KBM-7 (cell line): ENCODE data around the gene C16orf54.
"Not testable (repeated sequence)": the region's sequence is repeated elsewhere in the genome, so short reads cannot be mapped to it uniquely, and the experiment has no call there.

ENCODE experiments used
- DNase-seq: peaks from one replicate; pipeline ENCODE4 v3.0.0-alpha.2; 2015
- in situ Hi-C: fragments of 300-500 bp; cut with MboI; formaldehyde crosslinking; loops from 2 replicates; pipeline ENCODE4 v1.14.3; 2020; ENCODE audit warnings: low sequenced_read_pairs, low pct_unique_long_range_greater_than_20kb, mixed read lengths

Gene C16orf54

GRCh38 chr16:29714972-29715371, 30.8 kb downstream of the C16orf54 start:
- DNase-seq, result no peak
- in situ Hi-C loops, result no loop called here

- in situ Hi-C loops, result no loop called here
- no peak for DNase-seq
Observed at GRCh38 chr16:29714396-29714795, 31.4 kb downstream of the C16orf54 start.

- no peak for DNase-seq
- in situ Hi-C loops, result no loop called here
Observed at GRCh38 chr16:29712809-29713208, 33.0 kb downstream of the C16orf54 start.

- peak; percentile 75 for DNase-seq
- in situ Hi-C loops, result no loop called here
Observed at GRCh38 chr16:29710227-29711219, 35.3 kb downstream of the C16orf54 start.

- in situ Hi-C loops, DNase-seq: not testable (repeated sequence)
Observed at GRCh38 chr16:29709657-29710056, 36.1 kb downstream of the C16orf54 start.

- DNase-seq, result no peak
- in situ Hi-C loops, result no loop called here
Observed at GRCh38 chr16:29708917-29709600, 36.7 kb downstream of the C16orf54 start.

GRCh38 chr16:29707160-29707559, 38.6 kb downstream of the C16orf54 start:
- in situ Hi-C loops, DNase-seq: not testable (repeated sequence)

- DNase-seq, result no peak
- in situ Hi-C loops, result no loop called here
Observed at GRCh38 chr16:29705030-29705429, 40.8 kb downstream of the C16orf54 start.

GRCh38 chr16:29702269-29702668, 43.5 kb downstream of the C16orf54 start:
- in situ Hi-C loops, result no loop called here
- no peak for DNase-seq

- no peak for DNase-seq
- in situ Hi-C loops, result no loop called here
Observed at GRCh38 chr16:29701214-29701555, 44.6 kb downstream of the C16orf54 start.

- DNase-seq, result peak; percentile 91
- in situ Hi-C loops, result no loop called here
Observed at GRCh38 chr16:29700253-29700987, 45.4 kb downstream of the C16orf54 start.

GRCh38 chr16:29699324-29700219, 46.2 kb downstream of the C16orf54 start:
- in situ Hi-C loops, result loop anchor here (25.0 kb wide), 1 partner anchor 313 kb away; the partner anchor contains the start of genes C16orf92 and DOC2A
- DNase-seq, result no peak

- in situ Hi-C loops, result loop anchor here (25.0 kb wide), 1 partner anchor 314 kb away; the partner anchor contains the start of genes C16orf92 and DOC2A
- no peak for DNase-seq
Observed at GRCh38 chr16:29698484-29699323, 47.1 kb downstream of the C16orf54 start.

- no peak for DNase-seq
- in situ Hi-C loops, result loop anchor here (25.0 kb wide), 1 partner anchor 314 kb away; the partner anchor contains the start of genes C16orf92 and DOC2A
Observed at GRCh38 chr16:29698042-29698441, 47.7 kb downstream of the C16orf54 start.

GRCh38 chr16:29697391-29697790, 48.4 kb downstream of the C16orf54 start:
- no peak for DNase-seq
- in situ Hi-C loops, result loop anchor here (25.0 kb wide), 1 partner anchor 315 kb away; the partner anchor contains the start of genes C16orf92 and DOC2A

GRCh38 chr16:29696881-29697331, 48.9 kb downstream of the C16orf54 start:
- DNase-seq, result no peak
- in situ Hi-C loops, result loop anchor here (25.0 kb wide), 1 partner anchor 315 kb away; the partner anchor contains the start of genes C16orf92 and DOC2A

- DNase-seq, result not testable (repeated sequence)
- in situ Hi-C loops, result loop anchor here (25.0 kb wide), 1 partner anchor 317 kb away; the partner anchor contains the start of genes C16orf92 and DOC2A
Observed at GRCh38 chr16:29695675-29696074, 50.1 kb downstream of the C16orf54 start.
